Mammary epithelial cell (primary cell): ENCODE results near the gene ATXN2.

Source experiments
- CTCF ChIP-seq, 2 donors: IDR thresholded peaks in 1 of 2; conservative IDR thresholded peaks in 1 of 2; 2 replicates each; pipeline ENCODE4 v1.5.1; 2011 to 2012; ENCODE audit warnings: inconsistent platforms in 2 of 2, low read length in 2 of 2, mild to moderate bottlenecking in 2 of 2, control low read depth in 1 of 2, low read depth in 1 of 2; ENCODE audit not compliant: insufficient read depth in 1 of 2; ENCODE audit errors: extremely low read depth in 1 of 2
- EZH2 ChIP-seq: IDR thresholded peaks from 2 replicates; pipeline ENCODE4 v1.6.1; 2012; ENCODE audit warnings: low read length, inconsistent platforms, borderline replicate concordance

- TF ChIP-seq CTCF (conservative IDR thresholded peaks at IDR 0.05 in 1 of 2, IDR thresholded peaks at IDR 0.05 in 1 of 2; ENCODE audit: extremely low read depth in 1 of 2, insufficient read depth in 1 of 2, low read depth in 1 of 2, low read length in 2 of 2) (no peak), EZH2 (no peak)
Observed at GRCh38 chr12:111600205-111600642, 1.1 kb upstream of the ATXN2 start.
